Progenitor cell of endocrine pancreas (in vitro differentiated cells): ENCODE results near the gene PTPRC. TPM values are rescaled to one million over a fixed set of nuclear protein-coding genes. Genes with fewer than 3 reads are reported as not detected.

Source experiments
- DNase-seq: peaks from one replicate; pipeline ENCODE4 v3.0.0; 2021; ENCODE audit warnings: low spot score; ENCODE audit not compliant: unreplicated experiment
- H3K27ac Mint-ChIP-seq: 2 replicates; pipeline ENCODE4 v1.8.0; 2021; ENCODE audit warnings: mild to moderate bottlenecking, moderate library complexity, mixed read lengths
- H3K27me3 Mint-ChIP-seq: 2 replicates; pipeline ENCODE4 v1.8.0; 2021; ENCODE audit warnings: mixed read lengths
- H3K36me3 Mint-ChIP-seq: 2 replicates; pipeline ENCODE4 v1.8.0; 2022; ENCODE audit warnings: mixed read lengths; ENCODE audit not compliant: insufficient read depth
- H3K4me1 Mint-ChIP-seq: 2 replicates; pipeline ENCODE4 v1.8.0; 2021; ENCODE audit warnings: low read depth, mixed read lengths
- H3K4me3 Mint-ChIP-seq: 2 replicates; pipeline ENCODE4 v1.8.0; 2021; ENCODE audit warnings: low read depth, mild to moderate bottlenecking, moderate library complexity, mixed read lengths
- H3K9me3 Mint-ChIP-seq: 2 replicates; pipeline ENCODE4 v1.8.0; 2021; ENCODE audit warnings: low read depth, mixed read lengths
- total RNA-seq: library from RNA; stranded (reverse); gene quantifications from 2 replicates; pipeline ENCODE4 v1.2.1, GENCODE V29; 2021
- TF ChIP-seq, protein P1 (sequence below): fragments of 200-600 bp; sonication (generic); IDR thresholded peaks from one replicate; pipeline ENCODE4 v1.5.0; 2021; ENCODE audit warnings: antibody characterized with exemption, mild to moderate bottlenecking; ENCODE audit not compliant: unreplicated experiment

The PTPRC gene
- total RNA-seq, 1 donor from 2014 or later, result not detected

DNA sequence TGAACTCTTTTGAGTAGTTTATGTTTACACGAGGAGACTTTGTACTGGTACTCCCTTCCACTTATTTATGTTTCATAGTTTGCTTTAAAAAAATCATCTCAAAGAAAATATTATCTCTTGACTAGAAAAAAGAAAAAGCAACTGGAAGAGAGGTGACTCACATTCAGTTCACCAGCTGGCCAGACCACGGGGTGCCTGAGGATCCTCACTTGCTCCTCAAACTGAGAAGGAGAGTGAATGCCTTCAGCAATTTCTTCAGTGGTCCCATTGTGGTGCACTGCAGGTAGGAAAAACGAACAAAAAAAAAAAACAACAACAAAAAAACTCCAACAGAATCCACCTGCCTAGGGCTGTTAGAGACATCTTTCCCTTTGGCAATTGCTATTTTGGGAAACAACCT, 102.9 kb downstream of the PTPRC start:
- H3K36me3 Mint-ChIP-seq, result no peaks in the 10 kb centered on the region
- TF ChIP-seq, protein P1, sequence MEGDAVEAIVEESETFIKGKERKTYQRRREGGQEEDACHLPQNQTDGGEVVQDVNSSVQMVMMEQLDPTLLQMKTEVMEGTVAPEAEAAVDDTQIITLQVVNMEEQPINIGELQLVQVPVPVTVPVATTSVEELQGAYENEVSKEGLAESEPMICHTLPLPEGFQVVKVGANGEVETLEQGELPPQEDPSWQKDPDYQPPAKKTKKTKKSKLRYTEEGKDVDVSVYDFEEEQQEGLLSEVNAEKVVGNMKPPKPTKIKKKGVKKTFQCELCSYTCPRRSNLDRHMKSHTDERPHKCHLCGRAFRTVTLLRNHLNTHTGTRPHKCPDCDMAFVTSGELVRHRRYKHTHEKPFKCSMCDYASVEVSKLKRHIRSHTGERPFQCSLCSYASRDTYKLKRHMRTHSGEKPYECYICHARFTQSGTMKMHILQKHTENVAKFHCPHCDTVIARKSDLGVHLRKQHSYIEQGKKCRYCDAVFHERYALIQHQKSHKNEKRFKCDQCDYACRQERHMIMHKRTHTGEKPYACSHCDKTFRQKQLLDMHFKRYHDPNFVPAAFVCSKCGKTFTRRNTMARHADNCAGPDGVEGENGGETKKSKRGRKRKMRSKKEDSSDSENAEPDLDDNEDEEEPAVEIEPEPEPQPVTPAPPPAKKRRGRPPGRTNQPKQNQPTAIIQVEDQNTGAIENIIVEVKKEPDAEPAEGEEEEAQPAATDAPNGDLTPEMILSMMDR, result no peak
- H3K9me3 Mint-ChIP-seq, result peaks cover 16% of the 10 kb centered on the region
- no peak overlapping the region for H3K4me3 Mint-ChIP-seq
- H3K27ac Mint-ChIP-seq, result no peak overlapping the region
- no peak for DNase-seq
- no peaks in the 10 kb centered on the region for H3K27me3 Mint-ChIP-seq
- H3K4me1 Mint-ChIP-seq, result peaks cover 12% of the 10 kb centered on the region

DNA sequence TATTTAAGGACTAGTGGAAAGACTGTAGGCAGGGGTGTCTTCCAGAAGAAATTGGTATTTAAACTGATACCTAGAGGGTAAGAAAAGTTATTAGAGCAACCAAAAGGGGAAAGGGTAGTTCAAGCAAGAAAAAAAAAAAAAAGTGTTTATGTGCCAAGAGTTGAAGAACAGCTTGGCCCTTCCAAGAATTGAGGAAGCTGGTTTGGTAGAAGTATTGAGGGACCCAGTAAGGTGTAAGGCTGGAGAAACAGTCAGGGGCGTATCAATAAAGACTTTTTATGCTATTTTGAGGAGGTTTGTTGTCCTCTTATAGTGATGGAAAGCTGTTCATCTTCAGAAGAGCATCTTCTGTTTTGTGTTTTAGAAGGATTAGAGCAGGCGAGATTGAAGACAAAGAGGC, 108.3 kb downstream of the PTPRC start:
- TF ChIP-seq, protein P1, result no peak
- DNase-seq, result no peak
- no peaks in the 10 kb centered on the region for H3K4me1 Mint-ChIP-seq
- no peak overlapping the region for H3K27ac Mint-ChIP-seq
- H3K9me3 Mint-ChIP-seq, result no peaks in the 10 kb centered on the region
- H3K4me3 Mint-ChIP-seq, result no peak overlapping the region
- H3K36me3 Mint-ChIP-seq, result no peaks in the 10 kb centered on the region
- no peaks in the 10 kb centered on the region for H3K27me3 Mint-ChIP-seq

DNA sequence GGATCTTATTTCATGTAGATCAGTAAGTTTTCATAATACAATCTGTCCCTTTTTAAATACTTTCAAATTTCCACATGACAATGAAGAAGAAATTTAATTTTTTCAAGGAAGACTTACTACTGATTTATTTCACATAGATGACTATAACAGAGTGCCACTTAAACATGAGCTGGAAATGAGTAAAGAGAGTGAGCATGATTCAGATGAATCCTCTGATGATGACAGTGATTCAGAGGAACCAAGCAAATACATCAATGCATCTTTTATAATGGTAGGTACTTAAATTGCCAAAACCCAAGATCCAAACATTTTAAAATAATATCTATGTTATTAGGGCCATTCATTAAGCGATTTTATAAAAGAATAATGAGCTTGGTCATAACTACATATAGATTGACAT, 110.4 kb downstream of the PTPRC start:
- no peak overlapping the region for H3K4me3 Mint-ChIP-seq
- DNase-seq, result no peak
- no peaks in the 10 kb centered on the region for H3K4me1 Mint-ChIP-seq
- TF ChIP-seq, protein P1, result no peak
- no peak overlapping the region for H3K27ac Mint-ChIP-seq
- H3K27me3 Mint-ChIP-seq, result no peaks in the 10 kb centered on the region
- no peaks in the 10 kb centered on the region for H3K9me3 Mint-ChIP-seq
- H3K36me3 Mint-ChIP-seq, result no peaks in the 10 kb centered on the region

DNA sequence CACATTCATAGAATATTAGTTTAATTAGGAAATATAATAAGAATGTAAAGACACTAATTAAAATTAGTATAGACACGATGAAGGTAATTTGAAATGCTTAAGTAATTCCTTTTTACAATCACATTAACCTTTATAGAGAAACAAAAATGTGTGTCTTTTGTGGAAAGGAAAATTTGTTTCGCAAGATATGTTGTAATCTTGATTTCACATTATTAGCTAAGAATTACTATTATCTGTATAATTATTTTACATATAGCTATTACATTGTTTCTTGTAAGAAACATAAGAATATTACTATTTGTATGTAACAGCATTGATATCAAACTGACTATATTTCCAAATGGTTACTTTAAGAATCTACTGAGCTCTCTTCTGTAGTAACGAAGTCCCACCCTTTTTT, 111.2 kb downstream of the PTPRC start:
- Mint-ChIP-seq H3K27me3 (no peaks in the 10 kb centered on the region), H3K9me3 (no peaks in the 10 kb centered on the region), H3K36me3 (no peaks in the 10 kb centered on the region), H3K4me3 (no peak overlapping the region), H3K27ac (no peak overlapping the region), H3K4me1 (no peaks in the 10 kb centered on the region)
- TF ChIP-seq, protein P1, result no peak
- DNase-seq, result no peak

DNA sequence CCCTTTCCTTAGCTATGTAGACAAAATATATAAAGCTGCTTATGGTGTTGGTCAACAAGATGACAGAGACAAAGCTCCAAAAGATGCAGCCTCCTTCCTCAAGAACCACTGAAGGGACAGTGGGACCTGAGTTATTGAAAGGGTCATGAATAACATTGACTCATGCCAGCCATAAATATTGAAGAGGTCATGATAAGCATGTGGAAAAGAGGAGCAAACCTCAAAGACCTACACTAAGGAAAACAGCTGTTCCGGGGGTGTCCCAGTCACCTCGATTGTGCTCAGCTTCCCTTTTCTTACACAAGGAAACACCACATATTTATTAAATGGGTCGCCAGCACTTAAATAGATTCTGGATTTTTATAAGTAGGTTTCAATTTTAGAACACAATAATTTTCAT, 112.9 kb downstream of the PTPRC start:
- H3K36me3 Mint-ChIP-seq, result no peaks in the 10 kb centered on the region
- H3K9me3 Mint-ChIP-seq, result no peaks in the 10 kb centered on the region
- no peak overlapping the region for H3K27ac Mint-ChIP-seq
- no peaks in the 10 kb centered on the region for H3K27me3 Mint-ChIP-seq
- DNase-seq, result no peak
- H3K4me1 Mint-ChIP-seq, result no peaks in the 10 kb centered on the region
- TF ChIP-seq, protein P1, result no peak
- H3K4me3 Mint-ChIP-seq, result no peak overlapping the region
